Measurements from ENCODE around the gene HBQ1. TPM values are rescaled to one million over a fixed set of nuclear protein-coding genes. Genes with fewer than 3 reads are reported as not detected.

Gene HBQ1
- total RNA-seq, 2 donors from 2014 or later = not detected

- intact Hi-C loops (cut with DNase I) = no loop called here
- Histone ChIP-seq H3K27me3 (replicated peaks; ENCODE audit: insufficient read depth) (peaks cover 6% of the 10 kb centered on the region), H3K4me3 (peak overlapping the region; percentile 1 to 19), H3K9me3 (no peaks in the 10 kb centered on the region), H3K27ac (no peak overlapping the region), H3K4me1 (replicated peaks) (peaks cover 10% of the 10 kb centered on the region), H3K36me3 (no peaks in the 10 kb centered on the region)
- under 1% methylated on average over 45 of the region's 89 CpGs for WGBS
- no peak for DNase-seq (ENCODE audit: low spot score)
- no peak for TF ChIP-seq POLR2AphosphoS5 (IDR thresholded peaks at IDR 0.05)
- no peak for TF ChIP-seq CTCF (IDR thresholded peaks at IDR 0.05)
- no peak for TF ChIP-seq POLR2A (IDR thresholded peaks at IDR 0.05)
Observed at GRCh38 chr16:180681-181564, 664 bp downstream of the HBQ1 start.

DNA sequence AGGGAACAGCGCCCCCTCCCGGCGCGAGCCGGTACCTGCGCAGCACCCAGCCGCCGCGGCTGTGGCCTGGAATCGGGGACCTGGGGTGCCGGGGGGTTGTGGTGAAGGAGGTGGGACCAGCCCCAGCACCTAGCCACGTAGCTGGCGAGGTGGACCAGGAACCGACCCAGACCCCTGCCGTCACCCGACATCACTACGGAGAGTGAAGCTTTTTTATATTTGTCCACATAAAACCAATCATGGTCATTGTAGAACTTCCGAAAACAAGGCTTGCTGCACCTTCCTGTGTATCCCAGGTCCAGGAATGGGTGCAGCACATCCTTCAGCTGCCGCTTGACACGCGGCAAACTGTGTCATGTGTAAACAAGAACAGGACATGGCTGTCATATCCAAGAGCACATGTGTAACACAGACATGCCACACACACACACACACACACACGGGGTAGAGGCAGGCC is 1.3 kb downstream of the HBQ1 start:
- Histone ChIP-seq H3K27ac (no peak overlapping the region), H3K4me1 (replicated peaks) (peaks cover 10% of the 10 kb centered on the region), H3K36me3 (no peaks in the 10 kb centered on the region), H3K27me3 (replicated peaks; ENCODE audit: insufficient read depth) (peaks cover 6% of the 10 kb centered on the region), H3K4me3 (peak overlapping the region in 1 of 2 donors; percentile 19), H3K9me3 (no peaks in the 10 kb centered on the region)
- TF ChIP-seq CTCF (IDR thresholded peaks at IDR 0.05) = peak; percentile 90 to 93 (median 91)
- no peak for TF ChIP-seq POLR2AphosphoS5 (IDR thresholded peaks at IDR 0.05)
- 10% methylated on average over 21 of the region's 22 CpGs for WGBS
- DNase-seq (ENCODE audit: low spot score) = peak; percentile 50
- intact Hi-C loops (cut with DNase I) = no loop called here

- H3K27me3 ChIP-seq (replicated peaks; ENCODE audit: insufficient read depth) = peaks cover 2% of the 10 kb centered on the region
- H3K36me3 ChIP-seq = no peaks in the 10 kb centered on the region
- H3K4me1 ChIP-seq (replicated peaks) = peaks cover 10% of the 10 kb centered on the region
- no peak overlapping the region for H3K27ac ChIP-seq
- no peak for TF ChIP-seq POLR2A (IDR thresholded peaks at IDR 0.05)
- no peak for TF ChIP-seq CTCF (IDR thresholded peaks at IDR 0.05)
- no peak for TF ChIP-seq POLR2AphosphoS5 (IDR thresholded peaks at IDR 0.05)
- H3K9me3 ChIP-seq = no peaks in the 10 kb centered on the region
- intact Hi-C loops (cut with DNase I) = no loop called here
- 76% methylated on average over 7 of the region's 7 CpGs for WGBS
- DNase-seq (ENCODE audit: low spot score) = no peak
- no peak overlapping the region for H3K4me3 ChIP-seq
Observed at GRCh38 chr16:183005-183404, 2.7 kb downstream of the HBQ1 start.

DNA sequence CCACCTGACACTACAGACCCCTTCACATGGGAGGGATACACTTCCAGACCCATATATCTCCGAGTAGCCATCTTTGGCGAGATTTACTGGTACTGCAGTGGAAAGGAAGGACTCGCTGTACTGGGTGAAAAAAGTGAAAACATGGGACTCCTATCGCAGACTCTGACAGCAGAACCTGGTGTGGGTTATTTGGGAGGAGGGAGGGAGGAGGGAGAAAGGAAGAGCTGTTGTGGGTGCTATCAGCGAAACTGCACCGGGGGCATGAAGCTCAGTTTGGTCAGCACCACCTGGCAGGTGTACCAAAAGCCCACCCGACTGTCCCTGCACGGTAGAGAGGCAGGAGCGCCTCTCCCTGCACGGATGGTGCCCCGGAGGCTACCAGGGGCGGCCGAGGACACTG is 5.0 kb downstream of the HBQ1 start:
- WGBS = 75% methylated on average over 13 of the region's 13 CpGs
- Histone ChIP-seq H3K4me1 (replicated peaks) (peaks cover 9% of the 10 kb centered on the region), H3K4me3 (no peak overlapping the region), H3K9me3 (no peaks in the 10 kb centered on the region), H3K27ac (no peak overlapping the region), H3K27me3 (replicated peaks; ENCODE audit: insufficient read depth) (no peaks in the 10 kb centered on the region), H3K36me3 (peaks cover 0 to 7% of the 10 kb centered on the region in 2 donors)
- intact Hi-C loops (cut with DNase I) = no loop called here
- TF ChIP-seq POLR2AphosphoS5 (IDR thresholded peaks at IDR 0.05) (no peak), POLR2A (IDR thresholded peaks at IDR 0.05) (no peak), CTCF (IDR thresholded peaks at IDR 0.05) (no peak)
- DNase-seq (ENCODE audit: low spot score) = no peak

GRCh38 chr16:185691-186090 is 5.4 kb downstream of the HBQ1 start:
- H3K27ac ChIP-seq = no peak overlapping the region
- peaks cover 0 to 11% of the 10 kb centered on the region in 2 donors for H3K36me3 ChIP-seq
- no peak overlapping the region for H3K4me3 ChIP-seq
- H3K27me3 ChIP-seq (replicated peaks; ENCODE audit: insufficient read depth) = no peaks in the 10 kb centered on the region
- no peak for TF ChIP-seq POLR2A (IDR thresholded peaks at IDR 0.05)
- TF ChIP-seq CTCF (IDR thresholded peaks at IDR 0.05) = no peak
- TF ChIP-seq POLR2AphosphoS5 (IDR thresholded peaks at IDR 0.05) = no peak
- DNase-seq (ENCODE audit: low spot score) = no peak
- 79% methylated on average over 9 of the region's 11 CpGs for WGBS
- intact Hi-C loops (cut with DNase I) = no loop called here
- no peaks in the 10 kb centered on the region for H3K9me3 ChIP-seq
- H3K4me1 ChIP-seq (replicated peaks) = peaks cover 4% of the 10 kb centered on the region

Data from prostate gland (tissue), 2 donors.